ENCODE data around the gene TLNRD1.

Gene TLNRD1

GRCh38 chr15:80971143-80971542, 29.6 kb upstream of the TLNRD1 start:
- Histone ChIP-seq H3K4me3 (ENCODE audit: low read depth, low read length) (no peak overlapping the region), H3K4me1 (no peaks in the 10 kb centered on the region)
- TF ChIP-seq, protein P1, sequence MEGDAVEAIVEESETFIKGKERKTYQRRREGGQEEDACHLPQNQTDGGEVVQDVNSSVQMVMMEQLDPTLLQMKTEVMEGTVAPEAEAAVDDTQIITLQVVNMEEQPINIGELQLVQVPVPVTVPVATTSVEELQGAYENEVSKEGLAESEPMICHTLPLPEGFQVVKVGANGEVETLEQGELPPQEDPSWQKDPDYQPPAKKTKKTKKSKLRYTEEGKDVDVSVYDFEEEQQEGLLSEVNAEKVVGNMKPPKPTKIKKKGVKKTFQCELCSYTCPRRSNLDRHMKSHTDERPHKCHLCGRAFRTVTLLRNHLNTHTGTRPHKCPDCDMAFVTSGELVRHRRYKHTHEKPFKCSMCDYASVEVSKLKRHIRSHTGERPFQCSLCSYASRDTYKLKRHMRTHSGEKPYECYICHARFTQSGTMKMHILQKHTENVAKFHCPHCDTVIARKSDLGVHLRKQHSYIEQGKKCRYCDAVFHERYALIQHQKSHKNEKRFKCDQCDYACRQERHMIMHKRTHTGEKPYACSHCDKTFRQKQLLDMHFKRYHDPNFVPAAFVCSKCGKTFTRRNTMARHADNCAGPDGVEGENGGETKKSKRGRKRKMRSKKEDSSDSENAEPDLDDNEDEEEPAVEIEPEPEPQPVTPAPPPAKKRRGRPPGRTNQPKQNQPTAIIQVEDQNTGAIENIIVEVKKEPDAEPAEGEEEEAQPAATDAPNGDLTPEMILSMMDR (IDR thresholded peaks at IDR 0.05): no peak

DNA sequence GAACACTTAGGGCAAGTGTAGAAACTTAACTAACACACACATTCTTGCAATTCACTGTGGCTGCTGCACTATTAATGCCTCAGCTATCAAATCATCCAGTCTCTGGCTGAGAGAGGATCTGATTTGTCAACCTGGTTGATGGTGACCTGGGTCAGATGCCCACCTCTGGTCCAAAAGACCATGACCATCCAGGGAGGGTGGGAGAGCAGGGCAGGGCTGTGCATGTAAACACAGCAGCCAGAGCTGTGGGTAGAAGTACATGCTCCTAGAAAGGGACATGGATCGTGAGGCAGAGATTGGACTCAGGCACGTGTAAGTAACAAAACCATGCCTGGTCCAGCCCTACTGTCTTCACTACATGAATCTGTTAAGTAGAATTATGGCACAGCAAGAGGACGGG, 28.4 kb upstream of the TLNRD1 start:
- no peak overlapping the region for H3K27ac ChIP-seq
- H3K4me2 ChIP-seq (ENCODE audit: low read length): no peak overlapping the region

More at GRCh38 chr15:80971143-80971542, 29.6 kb upstream of the TLNRD1 start:
- no peak overlapping the region for H3K27ac ChIP-seq
- peaks cover 2% of the 10 kb centered on the region for H3K79me2 ChIP-seq
- no peak overlapping the region for H3K9ac ChIP-seq
- no peaks in the 10 kb centered on the region for H3K36me3 ChIP-seq (ENCODE audit: control insufficient read depth, insufficient read depth, low read length)
- no peaks in the 10 kb centered on the region for H3K9me3 ChIP-seq (ENCODE audit: control insufficient read depth, low read length)
- H3K4me2 ChIP-seq (ENCODE audit: low read length): no peak overlapping the region
- no peaks in the 10 kb centered on the region for H3K27me3 ChIP-seq (ENCODE audit: control insufficient read depth, insufficient read depth, low read length)
- H2AFZ ChIP-seq: no peak overlapping the region

GRCh38 chr15:80974914-80975313, 25.8 kb upstream of the TLNRD1 start:
- TF ChIP-seq, protein P1 (IDR thresholded peaks at IDR 0.05): no peak

More for the DNA sequence above, 28.4 kb upstream of the TLNRD1 start:
- Histone ChIP-seq H3K79me2 (peaks cover 2% of the 10 kb centered on the region), H3K9me3 (ENCODE audit: control insufficient read depth, low read length) (no peaks in the 10 kb centered on the region), H3K36me3 (ENCODE audit: control insufficient read depth, insufficient read depth, low read length) (no peaks in the 10 kb centered on the region), H3K9ac (no peak overlapping the region), H3K4me3 (ENCODE audit: low read depth, low read length) (no peak overlapping the region), H3K27me3 (ENCODE audit: control insufficient read depth, insufficient read depth, low read length) (no peaks in the 10 kb centered on the region), H3K4me1 (no peaks in the 10 kb centered on the region), H2AFZ (no peak overlapping the region)
- TF ChIP-seq, protein P1 (IDR thresholded peaks at IDR 0.05): no peak

DNA sequence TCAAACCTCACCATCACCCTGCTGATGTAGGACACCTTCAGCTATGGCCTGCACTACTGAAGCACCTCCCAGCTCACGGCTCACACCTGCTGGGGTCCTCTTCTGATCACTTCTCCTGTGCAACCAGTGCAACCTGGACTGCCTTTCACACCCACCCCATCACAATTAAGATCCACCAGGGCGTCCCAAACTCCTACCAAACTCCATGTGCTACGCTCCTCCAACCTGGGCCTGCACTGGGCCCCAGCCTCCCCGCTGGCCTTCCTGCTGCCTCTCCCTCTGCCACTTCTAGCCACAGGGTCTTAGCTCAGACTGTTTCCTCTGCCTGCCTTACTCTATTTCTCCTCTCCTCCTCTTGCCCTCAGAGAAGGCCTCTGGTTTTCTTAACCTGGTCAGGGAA, 23.9 kb upstream of the TLNRD1 start:
- Histone ChIP-seq H3K9me3 (ENCODE audit: control insufficient read depth, low read length) (no peaks in the 10 kb centered on the region), H3K4me2 (ENCODE audit: low read length) (no peak overlapping the region), H3K9ac (no peak overlapping the region), H3K4me1 (no peaks in the 10 kb centered on the region), H3K27me3 (ENCODE audit: control insufficient read depth, insufficient read depth, low read length) (no peaks in the 10 kb centered on the region), H2AFZ (no peak overlapping the region), H3K36me3 (ENCODE audit: control insufficient read depth, insufficient read depth, low read length) (no peaks in the 10 kb centered on the region), H3K27ac (no peak overlapping the region), H3K79me2 (peaks cover 3% of the 10 kb centered on the region), H3K4me3 (ENCODE audit: low read depth, low read length) (no peak overlapping the region)
- TF ChIP-seq, protein P1 (IDR thresholded peaks at IDR 0.05): no peak

More at GRCh38 chr15:80974914-80975313, 25.8 kb upstream of the TLNRD1 start:
- peaks cover 5% of the 10 kb centered on the region for H3K79me2 ChIP-seq
- H3K9ac ChIP-seq: no peak overlapping the region
- no peaks in the 10 kb centered on the region for H3K27me3 ChIP-seq (ENCODE audit: control insufficient read depth, insufficient read depth, low read length)
- no peaks in the 10 kb centered on the region for H3K9me3 ChIP-seq (ENCODE audit: control insufficient read depth, low read length)
- no peak overlapping the region for H2AFZ ChIP-seq
- no peak overlapping the region for H3K27ac ChIP-seq
- H3K36me3 ChIP-seq (ENCODE audit: control insufficient read depth, insufficient read depth, low read length): no peaks in the 10 kb centered on the region
- no peak overlapping the region for H3K4me3 ChIP-seq (ENCODE audit: low read depth, low read length)
- no peak overlapping the region for H3K4me2 ChIP-seq (ENCODE audit: low read length)
- no peaks in the 10 kb centered on the region for H3K4me1 ChIP-seq

GRCh38 chr15:80977627-80978036, 23.1 kb upstream of the TLNRD1 start:
- no peak overlapping the region for H3K4me2 ChIP-seq (ENCODE audit: low read length)
- no peak overlapping the region for H3K9ac ChIP-seq
- H2AFZ ChIP-seq: no peak overlapping the region
- TF ChIP-seq, protein P1 (IDR thresholded peaks at IDR 0.05): peak; percentile 13
- no peaks in the 10 kb centered on the region for H3K4me1 ChIP-seq
- no peak overlapping the region for H3K27ac ChIP-seq
- H3K4me3 ChIP-seq (ENCODE audit: low read depth, low read length): no peak overlapping the region
- H3K79me2 ChIP-seq: peaks cover 3% of the 10 kb centered on the region
- no peaks in the 10 kb centered on the region for H3K27me3 ChIP-seq (ENCODE audit: control insufficient read depth, insufficient read depth, low read length)
- no peaks in the 10 kb centered on the region for H3K36me3 ChIP-seq (ENCODE audit: control insufficient read depth, insufficient read depth, low read length)
- no peaks in the 10 kb centered on the region for H3K9me3 ChIP-seq (ENCODE audit: control insufficient read depth, low read length)

Measured in parathyroid adenoma (tissue), 2 donors.